Daoy (cell line): ENCODE measurements around the gene OSBPL7. TPM values are rescaled to one million over a fixed set of nuclear protein-coding genes. Genes with fewer than 3 reads are reported as not detected.
"Not testable (repeated sequence)": the region's sequence is repeated elsewhere in the genome, so short reads cannot be mapped to it uniquely, and the experiment has no call there.

Source experiments
- DNase-seq: peaks from one replicate; pipeline ENCODE4 v3.0.0-alpha.2; 2015; ENCODE audit warnings: low read depth
- total RNA-seq: library from RNA; depleted of rRNA; stranded (reverse); fragments of >200 nt; shearing (Covaris generic); gene quantifications from 2 replicates; pipeline ENCODE4 v1.2.3, GENCODE V29; 2014; rRNA removed

The OSBPL7 gene
- total RNA-seq, 1 experiment from 2014 or later = 5.6 TPM

GRCh38 chr17:47773649-47774048 lies 47.9 kb downstream of the OSBPL7 start:
- DNase-seq = not testable (repeated sequence)

- DNase-seq = no peak
These were observed 57.5 kb downstream of the OSBPL7 start for GRCh38 chr17:47763913-47764582.

- no peak for DNase-seq
These were observed 58.9 kb downstream of the OSBPL7 start for GRCh38 chr17:47762728-47763127.

- DNase-seq = no peak
These were observed 61.0 kb downstream of the OSBPL7 start for GRCh38 chr17:47760409-47761140.

- no peak for DNase-seq
These were observed 64.2 kb downstream of the OSBPL7 start for GRCh38 chr17:47757386-47757785.

Other genes starting within 250 kb of the OSBPL7 start
- 541 and 550 TPM in 2 replicates for gene KPNB1, start 171.9 kb downstream of the OSBPL7 start, total RNA-seq
- 0.77 and 1.9 TPM in 2 replicates for gene TBKBP1, start 127.6 kb downstream of the OSBPL7 start, total RNA-seq
- 0.06 TPM in 1 of 2 replicates, not detected in the other for gene TBX21, start 88.6 kb downstream of the OSBPL7 start, total RNA-seq
- 26.3 and 41.3 TPM in 2 replicates for gene MRPL10, start 9.7 kb upstream of the OSBPL7 start, total RNA-seq
- not detected in 2 replicates for gene LRRC46, start 9.9 kb upstream of the OSBPL7 start, total RNA-seq
- gene SCRN2, start 19.5 kb upstream of the OSBPL7 start, total RNA-seq = 7.1 and 11.0 TPM in 2 replicates
- gene SP6, start 29.4 kb upstream of the OSBPL7 start, total RNA-seq = 0.06 and 0.23 TPM in 2 replicates
- gene SP2, start 74.4 kb upstream of the OSBPL7 start, total RNA-seq = 1.5 TPM in 2 replicates
- gene PNPO, start 119.8 kb upstream of the OSBPL7 start, total RNA-seq = 18.5 and 26.9 TPM in 2 replicates
- not detected in 2 replicates for gene PRR15L, start 136.1 kb upstream of the OSBPL7 start, total RNA-seq
- 74.2 and 93.5 TPM in 2 replicates for gene CDK5RAP3, start 149.3 kb upstream of the OSBPL7 start, total RNA-seq
- gene COPZ2, start 216.0 kb upstream of the OSBPL7 start, total RNA-seq = 0.57 and 5.5 TPM in 2 replicates
- 19.1 and 22.3 TPM in 2 replicates for gene NFE2L1, start 226.6 kb upstream of the OSBPL7 start, total RNA-seq